ENCODE measurements around the gene SLAIN1.
A peak's percentile ranks its signal among the peaks of the same experiment; 100 is the strongest.
"Not testable (repeated sequence)": the region's sequence is repeated elsewhere in the genome, so short reads cannot be mapped to it uniquely, and the experiment has no call there.

Gene SLAIN1

GRCh38 chr13:77697217-77698103, at the start of gene SLAIN1:
Gene SLAIN1 (plus strand): TSS chr13:77697687. CDS start chr13:77697914, 227 bp downstream.
- DNase-seq (ENCODE audit: low read depth in 2 of 2): peak in 1 of 2 donors; percentile 20
- TF ChIP-seq CTCF (IDR thresholded peaks at IDR 0.05; ENCODE audit: low read depth, low read length): no peak
- peak within 1 kb of the TSS; percentile 39 to 44 for H3K4me3 ChIP-seq (replicated peaks in 1 of 2; ENCODE audit: low read depth in 2 of 2, low read length in 2 of 2)

- no peak overlapping the region for H3K4me3 ChIP-seq (replicated peaks in 1 of 2; ENCODE audit: low read depth in 2 of 2, low read length in 2 of 2)
- DNase-seq (ENCODE audit: low read depth in 2 of 2): no peak
- TF ChIP-seq CTCF (IDR thresholded peaks at IDR 0.05; ENCODE audit: low read depth, low read length): no peak
Measured at GRCh38 chr13:77650409-77650808, 47.1 kb upstream of the SLAIN1 start.

GRCh38 chr13:77653301-77653700, 44.2 kb upstream of the SLAIN1 start:
- no peak for DNase-seq (ENCODE audit: low read depth in 2 of 2)
- H3K4me3 ChIP-seq (replicated peaks in 1 of 2; ENCODE audit: low read depth in 2 of 2, low read length in 2 of 2): no peak overlapping the region
- TF ChIP-seq CTCF (IDR thresholded peaks at IDR 0.05; ENCODE audit: low read depth, low read length): no peak

- not testable (repeated sequence) for H3K4me3 ChIP-seq (replicated peaks in 1 of 2; ENCODE audit: low read depth in 2 of 2, low read length in 2 of 2); DNase-seq (ENCODE audit: low read depth in 2 of 2)
Measured at GRCh38 chr13:77660016-77660415, 37.5 kb upstream of the SLAIN1 start.

- H3K4me3 ChIP-seq (replicated peaks in 1 of 2; ENCODE audit: low read depth in 2 of 2, low read length in 2 of 2): no peak overlapping the region
- no peak for TF ChIP-seq CTCF (IDR thresholded peaks at IDR 0.05; ENCODE audit: low read depth, low read length)
- no peak for DNase-seq (ENCODE audit: low read depth in 2 of 2)
Measured at GRCh38 chr13:77660841-77661250, 36.6 kb upstream of the SLAIN1 start.

GRCh38 chr13:77662301-77662700, 35.2 kb upstream of the SLAIN1 start:
- not testable (repeated sequence) for DNase-seq (ENCODE audit: low read depth in 2 of 2); H3K4me3 ChIP-seq (replicated peaks in 1 of 2; ENCODE audit: low read depth in 2 of 2, low read length in 2 of 2)

DNA sequence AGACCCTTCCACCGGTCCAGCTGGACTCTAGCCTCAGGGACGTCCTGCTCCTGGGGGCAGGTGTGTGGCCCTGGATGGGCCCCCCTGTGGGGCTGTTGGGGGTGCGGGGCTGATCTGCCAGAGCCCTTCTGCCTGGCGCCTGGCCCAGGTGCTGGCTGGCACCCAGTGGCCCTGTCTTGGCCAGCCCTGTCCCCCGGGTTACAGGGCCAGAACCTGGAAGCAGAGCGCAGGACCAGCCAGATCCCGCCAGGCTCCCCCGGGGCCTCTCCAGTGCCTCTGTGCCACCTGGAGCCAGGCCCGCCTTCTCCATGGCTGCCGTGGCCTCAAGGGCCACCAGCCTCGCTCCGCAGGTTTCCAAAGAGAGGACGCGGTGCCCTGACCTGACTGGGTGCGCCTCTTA, 34.7 kb upstream of the SLAIN1 start:
- not testable (repeated sequence) for H3K4me3 ChIP-seq (replicated peaks in 1 of 2; ENCODE audit: low read depth in 2 of 2, low read length in 2 of 2); DNase-seq (ENCODE audit: low read depth in 2 of 2)

- no peak overlapping the region for H3K4me3 ChIP-seq (replicated peaks in 1 of 2; ENCODE audit: low read depth in 2 of 2, low read length in 2 of 2)
- TF ChIP-seq CTCF (IDR thresholded peaks at IDR 0.05; ENCODE audit: low read depth, low read length): no peak
- DNase-seq (ENCODE audit: low read depth in 2 of 2): no peak
Measured at GRCh38 chr13:77674852-77675251, 22.6 kb upstream of the SLAIN1 start.

All from cardiac fibroblast (primary cell).